ENCODE data around the gene CTNNAL1.

DNA sequence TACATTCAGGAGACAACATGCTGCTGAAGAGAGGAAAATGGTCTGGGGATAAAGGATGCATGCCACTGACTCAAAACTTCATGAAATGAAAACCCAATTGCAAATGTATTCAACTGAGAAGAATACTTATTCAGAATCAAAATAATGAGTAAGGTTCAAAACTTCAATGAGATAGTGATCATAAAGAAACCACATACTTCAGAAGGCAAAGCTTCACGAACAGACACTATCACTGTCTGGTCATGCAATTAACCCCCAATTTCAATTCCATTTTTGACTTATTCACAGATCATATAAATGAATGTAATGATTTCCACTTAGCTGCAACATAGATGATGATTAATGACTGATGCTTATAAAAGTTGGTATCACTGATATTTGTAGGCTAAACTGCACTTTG, 33.0 kb upstream of the CTNNAL1 start:
- TF ChIP-seq RBM22 (IDR thresholded peaks at IDR 0.05; ENCODE audit: low read depth, low read length, poor library complexity, severe bottlenecking) (no peak), POLR2A (conservative IDR thresholded peaks at IDR 0.05) (no peak), SNRNP70 (optimal IDR thresholded peaks at IDR 0.05; ENCODE audit: low read depth, low read length) (no peak), RBBP5 (IDR thresholded peaks at IDR 0.05; ENCODE audit: borderline replicate concordance, insufficient read depth, low read length, poor library complexity, severe bottlenecking) (no peak), BCL6 (CRISPR knock-in tag; IDR thresholded peaks at IDR 0.05) (no peak)
